Fibroblast of villous mesenchyme (primary cell): ENCODE data around the gene FNIP2. TPM values are rescaled to one million over a fixed set of nuclear protein-coding genes. Genes with fewer than 3 reads are reported as not detected.
"Not testable (repeated sequence)": the region's sequence is repeated elsewhere in the genome, so short reads cannot be mapped to it uniquely, and the experiment has no call there.

Source experiments
- DNase-seq: peaks from one replicate; pipeline ENCODE4 v3.0.0-alpha.2; 2010; ENCODE audit warnings: low read depth
- H3K4me3 ChIP-seq: 2 replicates; pipeline ENCODE4 v1.5.1; 2011; ENCODE audit warnings: low read depth, mild to moderate bottlenecking, low read length
- CTCF ChIP-seq: IDR thresholded peaks from 2 replicates; pipeline ENCODE4 v1.5.1; 2012; ENCODE audit warnings: low read depth, mild to moderate bottlenecking, low read length; ENCODE audit not compliant: insufficient read depth
- total RNA-seq: library from RNA; depleted of rRNA; stranded (reverse); fragments of >200 nt; gene quantifications from 2 replicates; pipeline ENCODE4 v1.2.3, GENCODE V29; 2012

FNIP2 gene
- total RNA-seq, 1 donor, result 24.6 TPM

GRCh38 chr4:158894826-158895225 lies 126.0 kb downstream of the FNIP2 start:
- no peak for DNase-seq
- no peak overlapping the region for H3K4me3 ChIP-seq
- TF ChIP-seq CTCF, result no peak

GRCh38 chr4:158895797-158896576 lies 127.2 kb downstream of the FNIP2 start:
- TF ChIP-seq CTCF, result peak; percentile 18
- DNase-seq, result peak; percentile 41
- no peak overlapping the region for H3K4me3 ChIP-seq

- not testable (repeated sequence) for H3K4me3 ChIP-seq
- peak; percentile 37 for DNase-seq
These were observed 127.9 kb downstream of the FNIP2 start for GRCh38 chr4:158896577-158897238.

- DNase-seq, H3K4me3 ChIP-seq: not testable (repeated sequence)
These were observed 131.6 kb downstream of the FNIP2 start for GRCh38 chr4:158900408-158900807.

- DNase-seq, result peak; percentile 91
- peak; percentile 36 for TF ChIP-seq CTCF
- H3K4me3 ChIP-seq, result not testable (repeated sequence)
These were observed 133.7 kb downstream of the FNIP2 start for GRCh38 chr4:158902280-158903078.

- DNase-seq, result no peak
- TF ChIP-seq CTCF, result no peak
- no peak overlapping the region for H3K4me3 ChIP-seq
These were observed 134.2 kb downstream of the FNIP2 start for GRCh38 chr4:158903079-158903456.

GRCh38 chr4:158903472-158904043 lies 134.7 kb downstream of the FNIP2 start:
- H3K4me3 ChIP-seq, result no peak overlapping the region
- DNase-seq, result no peak
- TF ChIP-seq CTCF, result no peak
